ENCODE results near the gene MED23.

DNA sequence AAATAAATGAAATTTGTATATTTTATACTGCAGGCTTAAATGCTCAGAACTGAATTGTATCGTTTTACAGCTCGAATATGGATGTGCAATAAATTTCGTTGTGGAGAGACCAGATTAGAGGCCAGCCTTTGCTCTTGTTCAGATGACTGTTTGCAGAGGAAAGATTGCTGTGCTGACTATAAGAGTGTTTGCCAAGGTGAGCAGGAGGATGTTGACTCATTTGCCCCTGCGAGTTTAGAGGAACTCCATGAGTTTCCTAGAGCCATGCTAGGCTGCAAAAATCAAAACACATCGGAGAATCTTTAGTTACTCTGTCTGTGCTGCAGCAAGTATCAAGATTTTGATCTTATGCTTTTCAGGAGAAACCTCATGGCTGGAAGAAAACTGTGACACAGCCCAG is 24.4 kb upstream of the MED23 start:
- TF ChIP-seq, protein P1, sequence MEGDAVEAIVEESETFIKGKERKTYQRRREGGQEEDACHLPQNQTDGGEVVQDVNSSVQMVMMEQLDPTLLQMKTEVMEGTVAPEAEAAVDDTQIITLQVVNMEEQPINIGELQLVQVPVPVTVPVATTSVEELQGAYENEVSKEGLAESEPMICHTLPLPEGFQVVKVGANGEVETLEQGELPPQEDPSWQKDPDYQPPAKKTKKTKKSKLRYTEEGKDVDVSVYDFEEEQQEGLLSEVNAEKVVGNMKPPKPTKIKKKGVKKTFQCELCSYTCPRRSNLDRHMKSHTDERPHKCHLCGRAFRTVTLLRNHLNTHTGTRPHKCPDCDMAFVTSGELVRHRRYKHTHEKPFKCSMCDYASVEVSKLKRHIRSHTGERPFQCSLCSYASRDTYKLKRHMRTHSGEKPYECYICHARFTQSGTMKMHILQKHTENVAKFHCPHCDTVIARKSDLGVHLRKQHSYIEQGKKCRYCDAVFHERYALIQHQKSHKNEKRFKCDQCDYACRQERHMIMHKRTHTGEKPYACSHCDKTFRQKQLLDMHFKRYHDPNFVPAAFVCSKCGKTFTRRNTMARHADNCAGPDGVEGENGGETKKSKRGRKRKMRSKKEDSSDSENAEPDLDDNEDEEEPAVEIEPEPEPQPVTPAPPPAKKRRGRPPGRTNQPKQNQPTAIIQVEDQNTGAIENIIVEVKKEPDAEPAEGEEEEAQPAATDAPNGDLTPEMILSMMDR (conservative IDR thresholded peaks at IDR 0.05; ENCODE audit: low read length) = no peak
- no peak for TF ChIP-seq EZH2phosphoT487 (IDR thresholded peaks at IDR 0.05; ENCODE audit: borderline replicate concordance, low read depth, low read length)
